GM10266 (cell line): ENCODE results near the gene BOLA2.
"Not testable (repeated sequence)": the region's sequence is repeated elsewhere in the genome, so short reads cannot be mapped to it uniquely, and the experiment has no call there.

Experiments used
- DNase-seq: peaks from one replicate; pipeline ENCODE4 v3.0.0; 2012; ENCODE audit errors: extremely low spot score

BOLA2 gene

DNA sequence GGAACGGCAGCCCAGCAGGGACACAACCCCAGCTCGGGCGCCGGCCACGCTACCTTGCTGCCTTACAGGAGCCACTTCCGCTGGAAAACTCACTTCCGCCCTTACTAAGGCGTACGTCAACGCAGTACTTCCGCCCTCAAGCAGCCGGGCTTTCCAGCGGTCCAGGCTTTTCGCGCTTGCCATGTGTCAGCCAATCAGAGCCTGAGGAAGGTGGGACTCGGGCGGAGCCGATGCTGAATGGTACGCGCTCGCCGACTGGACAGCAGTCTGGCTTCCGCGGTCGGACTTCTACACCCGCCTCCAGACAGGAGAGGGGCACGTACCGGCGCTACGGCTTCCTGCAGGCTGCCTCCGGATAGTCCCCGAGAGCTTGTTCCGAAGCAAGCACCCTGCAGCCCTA is at the start of gene BOLA2, which contains the start of gene SLX1B:
TSS of gene BOLA2 (minus strand) at position 83 of the 400 bp plus-strand sequence. CDS start 98 bp downstream, outside the sequence.
TSS of gene SLX1B (plus strand) at position 265 of the 400 bp plus-strand sequence.
- DNase-seq, result not testable (repeated sequence)

GRCh38 chr16:29482276-29482675 is 28.1 kb upstream of the BOLA2 start:
- DNase-seq, result not testable (repeated sequence)

GRCh38 chr16:29472065-29472464 is 17.9 kb upstream of the BOLA2 start:
- DNase-seq, result not testable (repeated sequence)

DNA sequence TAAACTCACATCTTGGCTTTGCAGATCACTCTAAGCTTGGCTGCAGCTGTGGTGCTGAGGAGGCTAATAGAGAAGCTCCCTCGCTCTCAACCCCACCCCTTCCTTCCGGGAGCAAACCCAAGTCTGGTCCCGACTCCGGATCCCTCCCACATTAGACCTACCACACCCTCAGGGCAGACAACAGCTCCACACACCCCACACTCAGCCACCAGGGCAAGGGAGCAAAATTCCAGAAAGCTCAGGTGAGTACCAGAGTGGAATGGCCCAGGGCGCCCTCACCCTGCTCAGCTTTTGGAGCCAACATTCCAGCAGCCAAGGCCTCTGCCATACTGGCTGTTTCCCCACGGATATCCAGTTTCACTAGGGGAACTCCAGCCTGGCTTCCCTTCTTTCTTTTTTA is 15.5 kb upstream of the BOLA2 start:
- not testable (repeated sequence) for DNase-seq

GRCh38 chr16:29467654-29468366 is 13.7 kb upstream of the BOLA2 start:
- DNase-seq, result not testable (repeated sequence)

GRCh38 chr16:29466904-29467303 is 12.8 kb upstream of the BOLA2 start:
- not testable (repeated sequence) for DNase-seq

- DNase-seq, result not testable (repeated sequence)
Observed at GRCh38 chr16:29465985-29466824, 12.1 kb upstream of the BOLA2 start.

DNA sequence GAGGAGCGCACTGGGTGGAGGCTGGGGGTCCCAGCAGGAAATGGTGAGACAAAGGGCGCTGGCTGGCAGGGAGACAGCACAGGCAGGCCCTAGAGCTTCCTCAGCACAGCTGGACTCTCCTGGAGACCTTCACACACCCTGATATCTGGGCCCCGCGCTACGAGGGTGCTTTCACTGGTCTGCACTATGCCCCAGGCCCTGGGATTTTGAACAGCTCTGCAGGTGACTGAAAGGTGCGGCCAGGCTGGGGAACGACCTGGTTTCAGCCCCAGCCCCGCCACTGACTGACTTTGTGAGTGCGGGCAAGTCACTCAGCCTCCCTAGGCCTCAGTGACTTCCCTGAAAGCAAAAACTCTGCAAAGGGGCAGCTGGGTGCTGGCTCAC is 6.5 kb upstream of the BOLA2 start:
- not testable (repeated sequence) for DNase-seq

GRCh38 chr16:29459706-29460646 is 5.8 kb upstream of the BOLA2 start, which contains the start of gene SULT1A4:
SULT1A4 (plus strand) TSS chr16:29459913; CDS start chr16:29461386, 1,473 bp downstream.
- not testable (repeated sequence) for DNase-seq

- not testable (repeated sequence) for DNase-seq
Observed at GRCh38 chr16:29457660-29458059, 3.5 kb upstream of the BOLA2 start.

DNA sequence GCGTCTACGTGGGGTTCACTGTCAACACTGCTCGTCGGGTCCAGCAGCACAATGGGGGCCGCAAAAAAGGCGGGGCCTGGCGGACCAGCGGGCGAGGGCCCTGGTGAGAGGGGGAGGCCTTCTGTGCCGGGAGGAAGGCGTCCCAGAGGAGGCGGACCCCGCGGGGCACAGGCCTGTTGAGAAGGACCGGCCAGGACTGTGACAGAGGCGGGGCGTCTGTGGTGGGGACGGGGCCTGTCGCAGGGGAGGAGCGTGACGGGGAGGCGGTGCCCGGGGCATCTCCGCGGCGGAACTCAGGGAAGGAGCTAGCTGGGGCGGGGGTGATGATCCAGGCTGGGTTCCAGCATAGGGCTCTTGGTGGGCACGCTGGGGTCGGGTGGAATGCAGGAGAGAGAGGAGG is 677 bp upstream of the BOLA2 start:
- not testable (repeated sequence) for DNase-seq

DNA sequence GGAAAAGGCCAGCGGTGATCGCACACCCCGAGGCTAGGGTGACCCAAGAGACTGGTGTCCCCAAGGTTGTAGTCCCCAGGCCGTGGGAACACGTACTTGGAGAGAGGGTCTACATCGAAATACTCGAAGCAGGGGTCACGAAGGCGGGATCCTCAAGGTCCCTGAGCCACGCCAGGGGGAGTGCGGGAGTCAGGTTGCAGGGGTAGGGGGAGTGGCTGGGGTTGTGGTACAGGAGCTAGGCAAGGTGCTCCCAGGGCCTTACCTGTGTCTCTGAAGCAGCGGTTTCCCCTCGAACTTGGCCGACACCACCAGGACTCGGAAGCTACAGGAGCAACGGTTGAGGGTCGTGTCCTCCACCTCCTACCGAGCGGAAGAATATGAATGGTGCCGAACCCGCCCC is 397 bp downstream of the BOLA2 start:
- not testable (repeated sequence) for DNase-seq

DNA sequence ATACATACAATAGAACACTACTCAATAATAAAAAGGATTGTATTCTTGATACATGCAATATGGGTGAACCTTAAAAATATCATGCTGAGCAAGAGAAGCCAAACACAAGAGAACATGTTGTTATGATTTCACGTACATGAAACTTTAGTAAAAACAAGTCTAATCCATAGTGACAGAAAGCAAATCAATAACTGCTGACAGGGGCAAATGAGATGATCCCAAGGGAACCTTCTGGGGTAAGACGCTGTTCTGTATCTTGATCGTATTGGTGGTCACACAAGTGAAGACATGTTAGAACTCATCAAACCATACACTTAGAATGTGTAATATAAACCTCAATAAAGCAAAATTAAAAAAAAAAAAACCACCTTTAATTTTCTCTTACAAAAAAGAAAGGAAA is 28.8 kb downstream of the BOLA2 start:
- DNase-seq, result not testable (repeated sequence)

DNA sequence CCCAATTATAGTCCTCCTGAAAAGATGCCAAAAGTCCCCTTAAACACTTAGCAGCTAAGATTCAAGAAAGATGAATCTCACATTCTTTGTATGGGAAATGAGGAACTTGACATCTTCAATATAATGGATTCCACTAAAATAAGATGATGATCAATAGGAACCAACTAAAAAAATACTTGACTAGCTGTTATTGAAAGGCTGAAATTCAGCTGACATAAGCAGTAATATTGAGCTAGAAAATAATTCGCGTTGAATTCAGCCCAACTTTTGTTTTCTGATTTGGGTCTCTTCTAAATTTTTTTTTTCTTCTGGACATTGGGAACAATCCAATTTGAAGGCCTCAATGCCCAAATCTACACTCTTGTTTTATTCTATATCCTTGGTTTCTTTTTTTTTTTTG is 30.6 kb downstream of the BOLA2 start:
- DNase-seq, result not testable (repeated sequence)

- DNase-seq, result not testable (repeated sequence)
Observed at GRCh38 chr16:29405249-29405648, 48.9 kb downstream of the BOLA2 start.
